CD4-positive, alpha-beta T cell (primary cell): Measurements from ENCODE around the gene SLX9. TPM values are rescaled to one million over a fixed set of nuclear protein-coding genes. Genes with fewer than 3 reads are reported as not detected.

ENCODE experiments used
- ATAC-seq: fragments of 200-7000 bp; cut with Tn5 transposase; one replicate; pipeline ENCODE4 v1.10.0; 2022; ENCODE audit warnings: mild to moderate bottlenecking; ENCODE audit not compliant: poor library complexity
- CTCF ChIA-PET: fragments of 350-600 bp; sonication (Branson Sonifier 250); formaldehyde crosslinking; loops from one replicate; lab custom pipeline; 2021; ENCODE audit warnings: antibody characterized with exemption, inconsistent platforms; lab: Charles Lee
- POLR2A ChIA-PET: fragments of 350-600 bp; sonication (Branson Sonifier 250); formaldehyde crosslinking; loops from one replicate; lab custom pipeline; 2021; ENCODE audit warnings: antibody characterized with exemption, inconsistent platforms; lab: Charles Lee
- DNase-seq, 14 experiments: peaks; one replicate each; pipeline ENCODE4 v3.0.0-alpha.2; 2013 to 2020; ENCODE audit warnings: mixed read lengths in 2 of 14
- H3K27ac ChIP-seq, 2 donors: one replicate each; pipeline versions ENCODE4 v1.5.1 to v1.7.0; 2013; ENCODE audit warnings: low read length in 2 of 2, low read depth in 1 of 2, mild to moderate bottlenecking in 1 of 2
- H3K27me3 ChIP-seq, 2 experiments: 1 replicate in 1 of 2; 2 replicates in 1 of 2; pipeline versions ENCODE4 v1.6.1 to v1.7.0; 2013; ENCODE audit warnings: low read length in 2 of 2, control low read depth in 1 of 2, mild to moderate bottlenecking in 1 of 2, moderate library complexity in 1 of 2; ENCODE audit not compliant: insufficient read depth in 2 of 2, control insufficient read depth in 1 of 2
- H3K36me3 ChIP-seq: one replicate; pipeline ENCODE4 v1.6.1; 2013; ENCODE audit warnings: low read length, control low read depth; ENCODE audit not compliant: insufficient read depth
- H3K4me1 ChIP-seq: one replicate; pipeline ENCODE4 v1.6.1; 2013; ENCODE audit warnings: low read length, control low read depth; ENCODE audit not compliant: insufficient read depth
- H3K4me3 ChIP-seq: one replicate; pipeline ENCODE4 v1.5.1; 2013; ENCODE audit warnings: mild to moderate bottlenecking, low read length, moderate library complexity
- H3K9me3 ChIP-seq, 2 experiments: 1 replicate in 1 of 2; 2 replicates in 1 of 2; pipeline versions ENCODE4 v1.6.1 to v1.7.0; 2013; ENCODE audit warnings: low read length in 2 of 2, mild to moderate bottlenecking in 2 of 2, control low read depth in 1 of 2, moderate library complexity in 1 of 2; ENCODE audit not compliant: control insufficient read depth in 1 of 2, insufficient read depth in 1 of 2
- H3K27ac Mint-ChIP-seq: one replicate; pipeline ENCODE4 v1.8.0; 2020; ENCODE audit warnings: mixed read lengths
- H3K27me3 Mint-ChIP-seq: one replicate; pipeline ENCODE4 v1.8.0; 2021; ENCODE audit warnings: mixed read lengths
- H3K36me3 Mint-ChIP-seq: one replicate; pipeline ENCODE4 v1.8.0; 2021; ENCODE audit warnings: low read depth, mixed read lengths
- H3K4me1 Mint-ChIP-seq: one replicate; pipeline ENCODE4 v1.8.0; 2021; ENCODE audit warnings: low read depth, mixed read lengths
- H3K4me3 Mint-ChIP-seq: one replicate; pipeline ENCODE4 v1.8.0; 2020; ENCODE audit warnings: mild to moderate bottlenecking, mixed read lengths
- H3K9me3 Mint-ChIP-seq: one replicate; pipeline ENCODE4 v1.8.0; 2020; ENCODE audit warnings: mixed read lengths
- intact Hi-C, 2 experiments: fragments of 100-400 bp; cut with DNase I in 1 of 2; cut with micrococcal nuclease in 1 of 2; formaldehyde crosslinking; loops; one replicate each; pipeline versions ENCODE4 v1.15.1 to v1.9.0; 2023 to 2025; cut with DNase I, micrococcal nuclease
- total RNA-seq, 174 experiments: library from RNA in 2 of 174; stranded (reverse) in 2 of 174; gene quantifications; one replicate each; pipeline ENCODE4 v1.2.3 and lab custom pipeline; 2021 to 2026
- TF ChIP-seq, protein P1 (sequence below): fragments of 200-600 bp; IDR thresholded peaks from one replicate; pipeline ENCODE4 v1.8.0; 2022; ENCODE audit warnings: antibody characterized with exemption, mild to moderate bottlenecking

The SLX9 gene
- total RNA-seq, 2 experiments from 2014 or later: 7.7 to 9.1 TPM

DNA sequence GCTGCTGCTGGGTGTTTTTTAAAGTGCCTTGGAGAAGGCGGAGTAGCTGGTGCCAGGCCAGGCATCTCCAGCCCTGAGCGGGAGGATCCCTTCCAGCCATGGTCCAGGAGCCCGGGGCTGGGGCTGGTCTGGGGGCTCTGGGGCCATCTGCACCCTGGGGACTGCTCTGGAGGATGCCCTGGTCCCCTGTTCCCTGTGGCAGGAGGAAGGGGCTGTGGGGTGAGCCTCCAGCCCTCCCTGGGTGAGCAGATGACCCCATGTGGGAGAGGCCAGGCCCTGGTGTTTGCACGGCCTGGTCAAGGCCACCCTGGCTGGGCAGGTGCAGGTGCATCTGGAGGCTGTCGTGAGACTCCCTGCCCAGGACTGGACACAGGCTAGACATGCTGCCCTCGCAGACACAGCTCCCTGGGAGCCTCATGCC is 56.7 kb downstream of the SLX9 start:
- ChIA-PET POLR2A (no interaction called here), CTCF (no interaction called here)
- no peaks in the 10 kb centered on the region for H3K36me3 ChIP-seq
- TF ChIP-seq, protein P1, sequence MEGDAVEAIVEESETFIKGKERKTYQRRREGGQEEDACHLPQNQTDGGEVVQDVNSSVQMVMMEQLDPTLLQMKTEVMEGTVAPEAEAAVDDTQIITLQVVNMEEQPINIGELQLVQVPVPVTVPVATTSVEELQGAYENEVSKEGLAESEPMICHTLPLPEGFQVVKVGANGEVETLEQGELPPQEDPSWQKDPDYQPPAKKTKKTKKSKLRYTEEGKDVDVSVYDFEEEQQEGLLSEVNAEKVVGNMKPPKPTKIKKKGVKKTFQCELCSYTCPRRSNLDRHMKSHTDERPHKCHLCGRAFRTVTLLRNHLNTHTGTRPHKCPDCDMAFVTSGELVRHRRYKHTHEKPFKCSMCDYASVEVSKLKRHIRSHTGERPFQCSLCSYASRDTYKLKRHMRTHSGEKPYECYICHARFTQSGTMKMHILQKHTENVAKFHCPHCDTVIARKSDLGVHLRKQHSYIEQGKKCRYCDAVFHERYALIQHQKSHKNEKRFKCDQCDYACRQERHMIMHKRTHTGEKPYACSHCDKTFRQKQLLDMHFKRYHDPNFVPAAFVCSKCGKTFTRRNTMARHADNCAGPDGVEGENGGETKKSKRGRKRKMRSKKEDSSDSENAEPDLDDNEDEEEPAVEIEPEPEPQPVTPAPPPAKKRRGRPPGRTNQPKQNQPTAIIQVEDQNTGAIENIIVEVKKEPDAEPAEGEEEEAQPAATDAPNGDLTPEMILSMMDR: no peak
- DNase-seq: no peak
- intact Hi-C loops: no loop called here
- H3K36me3 Mint-ChIP-seq: no peaks in the 10 kb centered on the region
- no peaks in the 10 kb centered on the region for H3K27me3 Mint-ChIP-seq
- H3K27ac ChIP-seq: no peak overlapping the region
- H3K9me3 Mint-ChIP-seq: no peaks in the 10 kb centered on the region
- no peak overlapping the region for H3K27ac Mint-ChIP-seq
- no peaks in the 10 kb centered on the region for H3K4me1 ChIP-seq
- H3K4me1 Mint-ChIP-seq: no peaks in the 10 kb centered on the region
- no peaks in the 10 kb centered on the region for H3K9me3 ChIP-seq
- no peak overlapping the region for H3K4me3 Mint-ChIP-seq
- no peak overlapping the region for H3K4me3 ChIP-seq
- ATAC-seq: no peak
- H3K27me3 ChIP-seq: peaks cover 0 to 2% of the 10 kb centered on the region in 2 experiments

DNA sequence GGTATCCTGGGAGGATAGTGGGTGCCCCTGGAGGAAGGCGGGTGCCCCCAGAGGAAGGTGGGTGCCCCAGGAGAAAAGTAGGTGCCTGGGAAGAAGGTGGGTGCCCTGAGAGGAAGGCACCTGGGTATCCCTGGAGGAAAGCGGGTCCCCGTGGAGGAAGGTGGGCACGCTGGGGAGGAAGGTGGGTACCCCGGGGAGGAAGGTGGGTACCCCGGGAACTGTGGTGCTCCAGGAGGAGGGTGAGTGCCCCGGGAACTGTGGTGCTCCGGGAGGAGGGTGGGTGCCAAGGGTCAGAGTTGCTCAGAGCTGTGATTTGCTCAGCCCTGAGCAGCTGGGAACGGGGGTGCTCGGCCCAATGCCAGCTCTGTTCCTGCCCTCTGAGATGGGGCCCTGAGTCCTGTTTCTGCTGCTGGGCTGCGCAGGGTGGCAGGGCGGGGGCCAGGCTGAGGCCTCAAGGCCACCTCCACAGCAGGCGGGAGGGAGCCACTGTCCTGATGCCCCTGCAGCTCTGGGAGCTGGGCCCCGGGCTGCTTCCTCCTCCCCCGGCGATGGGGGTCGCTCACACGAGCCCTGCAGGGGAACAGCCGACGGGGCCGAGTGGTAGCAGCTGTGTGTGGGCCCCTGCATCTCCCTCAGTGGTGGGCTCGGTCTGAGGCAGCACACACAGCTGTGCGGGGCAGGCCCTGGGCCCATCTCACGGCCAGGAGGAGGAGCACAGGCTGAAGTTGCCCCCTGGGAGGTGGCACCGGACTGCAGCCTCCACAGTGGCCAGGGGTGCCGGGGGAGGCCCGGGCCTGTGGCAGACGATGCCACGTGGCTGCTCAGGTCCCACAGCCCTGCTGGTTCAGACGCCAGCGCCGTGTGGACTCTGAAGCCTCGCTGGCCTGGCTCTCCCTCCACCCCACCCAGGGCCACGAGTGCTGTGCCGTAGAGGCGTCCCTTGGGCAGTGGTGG is 57.4 kb downstream of the SLX9 start:
- H3K4me1 ChIP-seq: no peaks in the 10 kb centered on the region
- no peak for DNase-seq
- intact Hi-C loops: no loop called here
- H3K4me3 ChIP-seq: no peak overlapping the region
- no peaks in the 10 kb centered on the region for H3K4me1 Mint-ChIP-seq
- H3K27ac ChIP-seq: no peak overlapping the region
- no peak for ATAC-seq
- H3K9me3 Mint-ChIP-seq: no peaks in the 10 kb centered on the region
- TF ChIP-seq, protein P1: no peak
- H3K27me3 ChIP-seq: peaks cover 0 to 2% of the 10 kb centered on the region in 2 experiments
- POLR2A ChIA-PET: no interaction called here
- no peak overlapping the region for H3K27ac Mint-ChIP-seq
- no peaks in the 10 kb centered on the region for H3K9me3 ChIP-seq
- H3K4me3 Mint-ChIP-seq: no peak overlapping the region
- H3K27me3 Mint-ChIP-seq: no peaks in the 10 kb centered on the region
- H3K36me3 ChIP-seq: no peaks in the 10 kb centered on the region
- no peaks in the 10 kb centered on the region for H3K36me3 Mint-ChIP-seq
- CTCF ChIA-PET: no interaction called here

DNA sequence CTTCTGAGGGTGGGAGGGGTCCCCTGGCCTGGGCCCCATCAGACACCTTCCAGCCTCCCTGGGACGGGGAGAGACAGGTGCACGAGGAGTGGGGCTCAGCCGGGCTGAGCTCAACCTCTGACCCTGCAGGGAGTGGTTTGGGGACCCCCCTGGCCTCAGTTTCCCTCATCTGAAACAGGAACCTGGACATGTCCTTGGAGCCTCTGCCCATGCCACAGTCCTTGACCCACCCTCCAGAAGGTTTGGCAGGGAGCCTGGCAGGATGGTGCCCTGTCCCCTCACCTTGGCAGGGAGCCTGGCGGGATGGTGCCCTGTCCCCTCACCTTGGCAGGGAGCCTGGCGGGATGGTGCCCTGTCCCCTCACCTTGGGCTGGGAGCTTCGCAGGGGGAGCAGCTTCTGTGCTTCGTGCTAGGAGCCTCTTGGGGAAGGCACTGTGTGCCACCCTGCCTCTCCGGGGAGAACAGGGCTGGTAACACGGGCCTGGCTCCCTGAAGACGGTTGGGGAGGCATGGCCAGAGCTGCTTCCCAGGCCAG is 58.3 kb downstream of the SLX9 start:
- no peak overlapping the region for H3K4me3 Mint-ChIP-seq
- H3K27ac ChIP-seq: no peak overlapping the region
- no peaks in the 10 kb centered on the region for H3K4me1 ChIP-seq
- TF ChIP-seq, protein P1: no peak
- H3K9me3 ChIP-seq: no peaks in the 10 kb centered on the region
- H3K27ac Mint-ChIP-seq: no peak overlapping the region
- no peak for ATAC-seq
- H3K36me3 ChIP-seq: no peaks in the 10 kb centered on the region
- ChIA-PET CTCF (no interaction called here), POLR2A (no interaction called here)
- no peaks in the 10 kb centered on the region for H3K9me3 Mint-ChIP-seq
- no peak overlapping the region for H3K4me3 ChIP-seq
- peaks cover 0 to 2% of the 10 kb centered on the region in 2 experiments for H3K27me3 ChIP-seq
- H3K36me3 Mint-ChIP-seq: no peaks in the 10 kb centered on the region
- no peak for DNase-seq
- H3K27me3 Mint-ChIP-seq: no peaks in the 10 kb centered on the region
- no peaks in the 10 kb centered on the region for H3K4me1 Mint-ChIP-seq
- intact Hi-C loops: no loop called here
